Panc1 (cell line): Measurements from ENCODE around the gene BACH2. TPM values are rescaled to one million over a fixed set of nuclear protein-coding genes. Genes with fewer than 3 reads are reported as not detected.

ENCODE experiments used
- ATAC-seq: fragments of 200-7000 bp; cut with Tn5 transposase; 2 replicates; pipeline ENCODE4 v1.9.1; 2020; ENCODE audit warnings: mild to moderate bottlenecking, moderate library complexity
- BruUV-seq: library from RNA; stranded (reverse); fragments of 400-500 nt; replicated peaks from 2 replicates; lab custom pipeline; 2021; lab: Mats Ljungman, UMichigan
- CTCF ChIA-PET: fragments of 300-600 bp; sonication (Branson Sonifier 250); formaldehyde crosslinking; loops from one replicate; lab custom pipeline; 2022; ENCODE audit warnings: antibody characterized with exemption; lab: Charles Lee
- POLR2A ChIA-PET: fragments of 300-600 bp; sonication (Branson Sonifier 250); formaldehyde crosslinking; loops from one replicate; lab custom pipeline; 2022; ENCODE audit warnings: antibody characterized with exemption; lab: Charles Lee
- DNase-seq: peaks from one replicate; pipeline ENCODE4 v3.0.0-alpha.2; 2010; ENCODE audit warnings: low read depth, low spot score
- H3K27ac ChIP-seq: 2 replicates; pipeline ENCODE4 v1.5.1; 2011; ENCODE audit warnings: mild to moderate bottlenecking, low read length, inconsistent platforms
- H3K27me3 ChIP-seq: fragments of 200-500 bp; sonication (Bioruptor generic); 2 replicates; pipeline ENCODE4 v1.6.0; 2014; ENCODE audit warnings: low read length, inconsistent platforms; ENCODE audit not compliant: control insufficient read depth, insufficient read depth
- H3K36me3 ChIP-seq: fragments of 200-500 bp; sonication (Bioruptor generic); 2 replicates; pipeline ENCODE4 v1.5.1; 2014; ENCODE audit warnings: inconsistent platforms, mild to moderate bottlenecking, low read length, moderate library complexity; ENCODE audit not compliant: control insufficient read depth, insufficient read depth
- H3K4me1 ChIP-seq: 2 replicates; pipeline ENCODE4 v1.5.1; 2011; ENCODE audit warnings: inconsistent platforms, mild to moderate bottlenecking, low read length, moderate library complexity; ENCODE audit not compliant: control insufficient read depth, insufficient read depth
- H3K4me3 ChIP-seq, 2 experiments: 2 replicates each; pipeline ENCODE4 v1.5.1; 2011 to 2012; ENCODE audit warnings: low read depth in 2 of 2, low read length in 2 of 2, mild to moderate bottlenecking in 2 of 2, inconsistent platforms in 1 of 2, moderate library complexity in 1 of 2
- H3K9me3 ChIP-seq: fragments of 200-500 bp; sonication (Bioruptor generic); 2 replicates; pipeline ENCODE4 v1.5.1; 2014; ENCODE audit warnings: low read depth, mild to moderate bottlenecking, inconsistent platforms, low read length, moderate library complexity; ENCODE audit not compliant: control insufficient read depth, insufficient read depth
- CTCF ChIP-seq: fragments of 450-650 bp; IDR thresholded peaks from 2 replicates; pipeline ENCODE4 v1.5.1; 2017; ENCODE audit warnings: mild to moderate bottlenecking
- POLR2AphosphoS5 ChIP-seq: IDR thresholded peaks from 2 replicates; pipeline ENCODE4 v1.6.1; 2012; ENCODE audit warnings: mild to moderate bottlenecking, low read depth, low read length, moderate library complexity
- REST ChIP-seq, 2 experiments: IDR thresholded peaks; 2 replicates each; pipeline ENCODE4 v1.6.1; 2011 to 2012; ENCODE audit warnings: low read depth in 2 of 2, control low read depth in 1 of 2, low read length in 1 of 2, mild to moderate bottlenecking in 1 of 2, moderate library complexity in 1 of 2; ENCODE audit not compliant: insufficient read depth in 1 of 2
- SIN3A ChIP-seq: IDR thresholded peaks from 2 replicates; pipeline ENCODE4 v1.6.1; 2012; ENCODE audit warnings: low read depth, mild to moderate bottlenecking, low read length, moderate library complexity, borderline replicate concordance; ENCODE audit not compliant: insufficient read depth
- TCF7L2 ChIP-seq: IDR thresholded peaks from 2 replicates; pipeline ENCODE4 v1.6.1; 2011; ENCODE audit warnings: mild to moderate bottlenecking, low read depth, low read length, inconsistent platforms
- in situ Hi-C: cut with HindIII; loops from 2 replicates; pipeline ENCODE4 v1.10.0; 2016; ENCODE audit warnings: low sequenced_read_pairs, low pct_unique_long_range_greater_than_20kb
- intact Hi-C: fragments of 100-400 bp; cut with micrococcal nuclease; formaldehyde crosslinking; loops from one replicate; pipeline ENCODE4 v1.10.0; 2022; ENCODE audit not compliant: unreplicated experiment
- total RNA-seq: library from RNA; stranded (reverse); gene quantifications from one replicate; pipeline ENCODE4 v1.2.1, GENCODE V29; 2021; ENCODE audit not compliant: unreplicated experiment

Gene BACH2
- total RNA-seq, 1 experiment from 2014 or later, result 1.6 TPM

GRCh38 chr6:90139272-90139817 is 157.3 kb downstream of the BACH2 start:
- DNase-seq, result no peak
- Histone ChIP-seq H3K27ac (no peak overlapping the region), H3K4me3 (no peak overlapping the region), H3K27me3 (no peaks in the 10 kb centered on the region), H3K4me1 (no peaks in the 10 kb centered on the region), H3K9me3 (no peaks in the 10 kb centered on the region), H3K36me3 (no peaks in the 10 kb centered on the region)
- TF ChIP-seq POLR2AphosphoS5 (no peak), REST (IDR thresholded peaks at IDR 0.05; ENCODE audit: insufficient read depth in 1 of 2, low read depth in 2 of 2, low read length in 1 of 2) (no peak), CTCF (no peak), TCF7L2 (no peak), SIN3A (no peak)
- in situ Hi-C loops (no loop called here), intact Hi-C loops (no loop called here)
- BruUV-seq, result no TSS peak
- POLR2A ChIA-PET, result no interaction called here
- CTCF ChIA-PET, result no interaction called here
- ATAC-seq, result no peak

- DNase-seq, result no peak
- no peaks in the 10 kb centered on the region for H3K9me3 ChIP-seq
- intact Hi-C loops (no loop called here), in situ Hi-C loops (no loop called here)
- H3K36me3 ChIP-seq, result no peaks in the 10 kb centered on the region
- no TSS peak for BruUV-seq
- ChIA-PET CTCF (interaction anchor here (0.5 kb wide), 1 partner anchor 340 kb away, joined by 3 read pairs; no protein-coding TSS in a partner anchor), POLR2A (no interaction called here)
- no peaks in the 10 kb centered on the region for H3K27me3 ChIP-seq
- no peak overlapping the region for H3K27ac ChIP-seq
- H3K4me3 ChIP-seq, result no peak overlapping the region
- no peaks in the 10 kb centered on the region for H3K4me1 ChIP-seq
- no peak for ATAC-seq
- TF ChIP-seq REST (IDR thresholded peaks at IDR 0.05; ENCODE audit: insufficient read depth in 1 of 2, low read depth in 2 of 2, low read length in 1 of 2) (no peak), POLR2AphosphoS5 (no peak), CTCF (no peak), TCF7L2 (no peak), SIN3A (no peak)
Measured at GRCh38 chr6:90136837-90137568, 159.6 kb downstream of the BACH2 start.
